ENCODE results near the gene ZMIZ1.

The ZMIZ1 gene

DNA sequence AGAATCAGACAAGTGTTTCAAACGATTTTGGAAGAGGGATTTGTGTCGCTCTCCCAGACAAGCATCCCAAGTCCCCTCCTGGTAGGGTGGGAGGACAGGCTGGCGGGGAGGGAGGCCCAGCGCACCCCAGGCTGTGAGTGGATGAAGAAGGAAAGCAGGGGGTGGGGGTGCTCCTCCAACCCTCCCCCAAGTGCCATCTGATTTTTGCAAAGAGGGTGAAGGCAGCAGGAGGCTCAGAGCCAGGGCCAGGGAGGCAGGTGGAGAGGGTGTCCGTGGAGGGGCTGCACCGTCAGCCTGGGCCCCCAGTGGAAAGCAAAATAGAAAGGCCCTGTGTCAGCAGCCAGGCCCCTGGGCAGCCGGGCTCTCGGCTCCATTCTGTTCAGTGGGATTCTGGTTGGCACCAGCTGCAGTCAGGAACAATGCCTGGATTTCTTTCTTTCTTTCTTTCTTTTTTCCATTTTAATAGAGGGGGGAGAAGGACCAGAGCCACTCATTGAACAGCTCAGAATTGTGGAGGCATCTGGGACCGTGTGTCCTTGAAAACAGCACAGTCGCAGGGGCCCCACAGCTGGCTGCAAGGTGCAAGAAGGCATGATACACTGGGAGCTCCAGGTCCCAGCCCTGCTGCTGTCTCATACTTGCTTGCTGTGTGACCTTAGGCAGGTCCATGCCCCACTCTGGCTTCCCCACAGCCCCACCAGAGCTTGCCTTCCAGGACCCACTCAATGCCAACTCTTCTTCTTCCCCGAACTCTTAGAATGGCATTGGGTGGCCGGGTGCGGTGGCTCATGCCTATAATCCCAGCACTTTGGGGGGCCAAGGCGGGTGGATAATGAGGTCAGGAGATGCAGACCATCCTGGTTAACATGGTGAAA, 7.1 kb upstream of the ZMIZ1 start:
- H3K4me3 ChIP-seq (ENCODE audit: low read length): no peak overlapping the region
- no peak for DNase-seq (ENCODE audit: low read depth, low spot score)

DNA sequence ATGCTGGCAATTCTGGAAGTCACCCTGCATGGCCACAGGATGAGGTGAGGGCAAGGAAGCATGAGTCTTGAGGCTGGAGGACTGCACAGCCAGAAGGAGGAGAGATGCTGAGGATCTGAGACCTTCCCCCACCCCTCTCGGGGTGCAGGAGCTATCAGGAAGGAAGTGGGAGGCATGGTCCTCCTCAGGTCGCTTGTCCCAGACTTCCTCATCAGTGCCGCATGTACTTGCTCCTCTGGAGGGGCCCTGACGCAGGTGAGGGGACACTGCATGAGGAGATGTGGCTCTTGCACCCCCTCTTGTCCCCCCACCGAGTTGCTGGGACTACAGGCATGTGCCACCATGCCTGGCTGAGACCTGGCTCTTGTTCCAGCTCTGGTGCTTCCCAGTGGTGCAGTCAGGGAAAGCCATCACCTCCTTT, 5.7 kb upstream of the ZMIZ1 start:
- DNase-seq (ENCODE audit: low read depth, low spot score): no peak
- no peak overlapping the region for H3K4me3 ChIP-seq (ENCODE audit: low read length)

DNA sequence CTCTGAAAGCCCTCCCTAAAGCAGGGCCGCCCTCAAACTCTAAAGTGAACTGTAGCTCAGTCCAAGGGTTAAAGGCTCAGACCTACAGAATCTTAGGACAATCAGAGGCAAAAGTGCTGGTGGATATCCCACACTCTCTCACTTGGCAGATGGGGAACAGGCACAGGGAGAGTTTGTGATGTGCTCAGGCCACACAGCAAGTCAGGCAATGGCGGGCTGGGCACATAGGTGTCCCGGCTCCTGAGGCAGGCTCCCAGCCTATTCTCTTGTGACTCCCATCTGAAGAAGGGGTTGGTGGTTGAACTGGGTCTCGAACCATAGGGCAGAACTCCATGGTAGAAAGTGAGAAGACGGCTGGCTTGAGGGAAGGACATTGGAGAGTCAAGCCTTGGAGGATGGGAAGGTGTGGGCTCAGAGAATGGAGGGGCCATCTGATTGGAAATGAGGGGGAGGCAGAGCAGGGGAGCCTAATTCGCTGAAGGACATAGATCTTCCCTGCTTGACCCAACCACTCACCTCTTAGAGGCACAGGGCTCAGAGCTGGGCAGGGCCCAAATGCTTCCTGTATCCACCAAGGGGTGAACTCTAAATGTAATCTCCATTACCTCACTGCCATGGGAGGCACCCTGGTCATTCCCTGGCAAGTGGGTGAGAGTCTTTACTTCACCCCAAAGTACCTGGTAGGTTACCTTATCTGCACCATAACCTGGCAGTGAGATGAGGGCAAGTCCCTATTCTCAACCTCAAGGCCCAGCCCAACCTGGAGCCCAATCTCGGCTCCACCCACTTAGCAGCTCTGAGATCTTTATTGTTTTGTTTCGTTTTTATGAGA, 4.9 kb upstream of the ZMIZ1 start:
- DNase-seq (ENCODE audit: low read depth, low spot score): no peak
- H3K4me3 ChIP-seq (ENCODE audit: low read length): no peak overlapping the region

DNA sequence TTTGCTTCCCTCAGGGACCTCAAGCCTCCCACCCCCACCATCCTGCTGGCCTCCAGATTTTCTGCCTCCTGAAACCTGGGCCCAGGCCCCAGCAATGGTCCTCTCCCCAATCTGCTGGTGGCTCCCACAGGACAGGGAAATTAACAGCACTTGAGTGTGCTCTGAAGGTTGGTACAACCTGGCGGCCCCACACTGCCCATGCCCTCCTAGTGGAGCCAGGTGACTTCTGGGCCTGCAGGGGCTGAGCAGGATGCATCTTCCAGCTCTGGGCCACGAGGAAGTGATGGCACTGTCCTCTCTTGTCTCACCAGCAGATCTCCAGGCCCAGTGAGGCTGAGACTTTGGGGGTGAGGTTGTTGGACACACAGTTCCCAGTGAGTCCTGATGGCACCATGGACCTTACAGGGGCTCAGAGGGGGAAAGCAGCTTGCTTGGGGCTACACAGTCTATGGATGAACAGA, 3.6 kb upstream of the ZMIZ1 start:
- H3K4me3 ChIP-seq (ENCODE audit: low read length): no peak overlapping the region
- DNase-seq (ENCODE audit: low read depth, low spot score): no peak

DNA sequence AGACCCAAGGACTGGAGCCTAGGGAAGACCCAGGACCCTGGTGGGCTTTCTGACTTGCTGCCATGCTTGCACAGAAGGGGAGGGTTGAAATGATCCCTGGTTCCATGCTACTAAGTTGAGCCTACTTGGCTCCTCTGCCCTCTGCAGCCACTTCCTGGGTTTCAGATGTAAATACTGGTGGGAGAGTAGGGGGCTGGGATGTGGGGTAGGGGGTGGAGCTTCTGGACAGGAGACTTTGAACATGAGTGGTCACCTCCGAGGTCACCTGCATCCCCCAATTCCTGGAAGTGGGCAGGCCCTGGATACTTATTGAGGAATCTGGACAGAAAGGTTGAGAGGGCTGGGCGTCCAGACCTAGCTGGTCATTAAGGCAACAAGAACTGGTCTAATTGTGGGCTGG, 2.9 kb upstream of the ZMIZ1 start:
- no peak overlapping the region for H3K4me3 ChIP-seq (ENCODE audit: low read length)
- DNase-seq (ENCODE audit: low read depth, low spot score): no peak

DNA sequence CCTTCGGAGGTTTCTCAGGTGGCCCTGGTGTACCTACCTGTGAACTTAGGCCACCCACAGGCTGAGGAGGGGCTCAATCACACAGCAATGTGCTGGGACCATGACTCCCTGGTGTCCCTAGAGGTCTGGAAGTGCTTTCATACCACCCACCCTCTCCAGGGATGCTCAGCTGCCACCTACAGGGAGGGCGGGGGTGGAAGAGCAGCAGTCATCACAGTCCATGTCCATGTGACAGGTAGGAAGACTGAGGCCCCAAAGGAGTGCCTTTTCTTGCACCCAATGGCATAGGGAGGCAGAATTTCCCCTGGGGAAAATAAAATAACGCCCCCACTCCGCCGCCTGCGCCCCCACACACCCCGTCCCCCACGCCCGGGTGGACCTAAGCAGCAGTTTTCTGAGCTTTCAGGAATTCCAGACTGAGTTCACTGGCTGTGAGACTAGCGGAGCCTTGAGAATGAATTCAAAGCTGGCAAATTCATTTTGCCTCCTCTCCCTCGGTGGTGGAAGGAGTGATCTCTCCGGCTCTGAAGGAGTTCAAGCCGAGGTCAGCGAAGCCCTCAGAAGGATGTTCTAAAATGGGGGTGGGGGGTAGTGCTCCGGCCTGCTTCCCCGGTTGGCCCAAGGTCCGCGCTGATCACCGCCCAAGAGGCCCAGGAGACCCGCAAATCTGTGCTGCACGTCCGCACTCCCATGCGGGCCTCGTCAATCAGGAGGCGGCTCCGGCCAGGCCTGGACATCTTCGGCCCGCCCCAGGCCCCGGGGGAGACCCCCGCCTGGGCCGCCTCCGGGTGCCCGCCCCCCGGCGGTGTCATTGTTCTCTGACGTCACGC, 2.1 kb upstream of the ZMIZ1 start:
- H3K4me3 ChIP-seq (ENCODE audit: low read length): peak overlapping the region; percentile 20
- DNase-seq (ENCODE audit: low read depth, low spot score): no peak

DNA sequence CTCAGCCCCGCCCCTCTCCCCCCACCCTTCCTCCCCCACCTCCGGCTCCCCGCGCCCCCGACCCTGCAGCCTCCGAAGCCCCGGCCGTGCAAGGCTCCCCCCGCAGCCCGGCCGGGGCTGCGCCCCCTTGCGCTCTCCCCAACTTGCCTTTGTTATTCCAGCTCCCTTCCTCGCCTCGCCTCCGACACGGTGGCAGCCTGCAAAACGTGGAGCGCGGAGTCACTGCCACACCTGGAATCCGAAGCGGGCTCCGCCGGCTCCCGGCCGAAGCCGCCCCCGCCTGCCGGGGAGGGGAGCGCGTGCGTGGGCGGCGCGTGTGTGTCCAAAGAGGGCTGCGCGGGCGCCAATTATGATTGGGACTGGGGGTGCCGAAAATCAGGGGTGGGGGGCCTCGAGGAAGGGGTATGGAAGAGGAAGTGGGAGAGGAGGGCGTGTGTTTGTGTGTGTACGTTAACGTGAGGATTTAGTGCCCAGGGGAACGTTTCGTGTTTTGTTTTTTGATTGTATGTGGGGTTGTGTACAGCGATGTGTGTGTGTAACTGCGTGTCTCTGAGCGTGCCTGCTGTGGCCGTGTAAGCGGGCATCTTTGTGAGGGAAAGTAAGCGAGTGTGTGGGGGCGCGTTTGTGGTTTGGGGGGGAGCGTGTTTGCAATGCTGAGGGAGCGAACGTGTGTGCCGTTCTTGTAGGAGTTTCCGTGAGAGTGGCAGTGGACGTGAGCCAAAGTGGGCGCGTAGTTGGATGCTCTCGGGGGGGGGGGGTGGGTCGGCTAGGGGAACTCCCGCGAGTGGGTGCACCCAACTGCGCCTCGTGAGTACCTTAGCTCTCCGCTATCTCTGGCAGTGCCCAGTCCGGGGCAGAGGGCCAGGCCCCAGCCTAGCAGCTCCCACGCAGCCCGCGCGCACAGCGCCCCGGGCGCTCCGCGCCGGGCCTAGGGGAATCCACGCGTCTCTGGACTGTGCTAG, 1.2 kb upstream of the ZMIZ1 start:
- peak overlapping the region; percentile 73 for H3K4me3 ChIP-seq (ENCODE audit: low read length)
- peak; percentile 81 for DNase-seq (ENCODE audit: low read depth, low spot score)

DNA sequence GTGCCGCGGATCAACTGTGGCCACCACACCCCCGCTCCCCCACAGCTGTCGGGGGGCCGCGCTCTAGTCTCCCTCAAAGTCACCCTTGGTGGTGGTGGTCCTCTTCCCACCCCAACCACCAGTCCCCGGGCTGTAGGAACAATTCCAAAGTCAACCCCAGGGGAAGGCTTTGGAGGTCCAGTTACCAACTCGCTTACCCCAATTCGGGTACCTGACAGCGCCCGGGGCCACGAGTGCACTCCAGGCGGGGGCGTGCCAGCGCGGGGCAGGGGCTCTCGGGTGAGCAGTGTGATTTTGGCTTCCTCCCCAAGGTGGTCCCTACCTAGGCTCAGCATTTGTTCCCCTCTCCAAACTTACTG, 584 bp upstream of the ZMIZ1 start:
- peak overlapping the region; percentile 73 for H3K4me3 ChIP-seq (ENCODE audit: low read length)
- DNase-seq (ENCODE audit: low read depth, low spot score): no peak

DNA sequence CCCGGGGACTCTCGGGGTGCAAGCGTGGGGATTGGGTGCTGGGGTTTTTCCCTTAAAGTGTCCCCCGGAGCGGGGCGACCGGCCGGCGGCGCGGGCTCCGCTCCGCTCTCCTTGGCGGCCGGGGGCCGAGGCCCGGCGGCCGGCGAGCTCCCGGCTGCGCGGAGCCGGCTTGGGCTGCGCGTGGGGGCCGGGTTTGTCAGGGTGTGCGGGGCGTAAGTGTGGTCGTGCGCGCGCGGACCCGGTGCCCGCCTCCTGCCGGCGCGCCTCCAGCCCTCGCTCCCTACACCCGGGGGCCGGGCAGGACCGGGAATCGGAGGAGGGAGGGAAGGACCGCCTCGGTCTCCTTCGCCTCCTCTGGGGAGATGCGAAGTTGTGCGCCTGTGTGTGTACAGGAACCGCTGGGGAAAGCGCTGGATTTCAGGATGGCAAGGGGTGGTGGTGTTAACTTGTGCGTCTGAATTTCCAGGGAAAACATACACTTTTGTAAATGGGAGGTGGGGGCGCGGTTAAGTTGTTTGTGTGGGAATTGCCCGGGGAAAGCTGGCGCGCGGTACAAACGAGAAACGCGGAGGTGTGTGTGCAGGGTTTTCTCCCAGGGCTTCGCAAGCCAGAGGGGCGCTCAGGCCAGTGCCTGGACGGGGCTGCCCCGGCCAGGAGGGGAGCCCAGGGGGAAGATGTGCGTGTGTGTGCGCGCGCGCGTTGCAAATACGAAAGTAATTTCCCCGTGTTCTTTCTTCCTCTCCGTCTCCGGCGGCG, 737 bp downstream of the ZMIZ1 start:
- DNase-seq (ENCODE audit: low read depth, low spot score): no peak
- H3K4me3 ChIP-seq (ENCODE audit: low read length): peak overlapping the region; percentile 73

DNA sequence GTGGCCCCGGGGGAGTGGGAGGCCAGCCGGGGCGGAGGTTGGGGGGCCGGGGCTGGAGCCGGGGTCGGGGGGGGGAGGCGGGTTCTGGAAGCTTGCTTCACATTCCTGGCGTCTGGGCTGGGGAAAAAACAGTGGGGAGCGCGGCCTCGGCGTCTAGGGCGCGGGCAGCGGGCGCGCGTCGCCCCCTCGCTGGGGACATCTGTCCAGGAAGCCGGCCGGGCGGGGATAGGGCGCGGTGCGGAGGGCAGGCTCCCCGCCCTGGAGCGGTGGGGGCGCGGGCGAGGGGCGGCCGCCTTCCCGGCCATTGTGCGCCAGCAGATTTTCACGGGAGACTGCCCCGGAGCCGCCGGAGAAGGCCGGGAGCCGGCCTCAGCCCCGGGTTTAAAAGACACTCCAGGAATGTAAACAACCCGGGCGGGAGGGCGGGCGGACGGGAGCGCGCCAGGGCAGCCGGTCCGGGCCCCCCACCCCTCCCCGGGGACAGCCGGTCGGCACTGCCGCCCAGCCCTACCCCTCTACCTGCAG, 1.4 kb downstream of the ZMIZ1 start:
- peak overlapping the region; percentile 73 for H3K4me3 ChIP-seq (ENCODE audit: low read length)
- DNase-seq (ENCODE audit: low read depth, low spot score): no peak

DNA sequence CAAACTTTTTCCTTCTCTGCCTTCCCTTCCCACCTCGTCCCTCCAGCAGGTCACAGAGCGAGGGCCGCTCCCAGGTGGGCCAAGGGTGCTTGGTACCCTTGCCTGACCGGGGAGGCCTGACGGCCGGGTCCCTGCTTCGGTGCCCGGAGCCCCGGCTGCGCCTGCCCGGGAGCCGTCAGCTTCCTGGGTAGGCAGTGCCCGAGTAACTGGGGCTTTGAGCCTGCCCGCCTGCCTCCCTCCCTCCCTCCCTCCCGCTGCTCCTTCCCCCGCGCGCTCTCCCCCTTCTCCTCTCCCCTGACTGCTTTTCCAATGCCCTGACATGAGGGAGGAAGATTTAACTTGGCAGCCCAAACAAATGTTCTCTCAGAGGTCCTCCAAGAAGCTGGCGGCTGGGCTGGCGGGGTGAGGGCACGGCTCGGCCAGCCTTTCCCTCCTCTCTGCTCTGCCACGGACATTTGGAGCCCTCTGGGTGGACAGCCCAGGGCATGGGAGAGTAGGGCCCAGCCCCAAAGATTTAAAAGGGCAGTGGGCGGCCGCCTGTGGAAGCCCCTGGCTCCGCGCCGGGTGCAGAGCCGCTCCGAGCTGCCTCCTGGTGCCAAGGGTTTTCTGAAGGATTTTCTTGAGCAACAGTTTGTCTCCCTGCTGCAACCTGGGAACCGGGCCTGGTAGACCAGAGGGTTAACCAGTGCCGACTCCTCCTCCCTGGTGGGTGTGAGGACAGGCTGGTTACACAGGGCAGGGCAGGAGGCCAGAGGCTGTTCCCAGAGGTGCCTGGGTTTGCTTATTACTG, 2.0 kb downstream of the ZMIZ1 start:
- H3K4me3 ChIP-seq (ENCODE audit: low read length): peak overlapping the region; percentile 33
- no peak for DNase-seq (ENCODE audit: low read depth, low spot score)

DNA sequence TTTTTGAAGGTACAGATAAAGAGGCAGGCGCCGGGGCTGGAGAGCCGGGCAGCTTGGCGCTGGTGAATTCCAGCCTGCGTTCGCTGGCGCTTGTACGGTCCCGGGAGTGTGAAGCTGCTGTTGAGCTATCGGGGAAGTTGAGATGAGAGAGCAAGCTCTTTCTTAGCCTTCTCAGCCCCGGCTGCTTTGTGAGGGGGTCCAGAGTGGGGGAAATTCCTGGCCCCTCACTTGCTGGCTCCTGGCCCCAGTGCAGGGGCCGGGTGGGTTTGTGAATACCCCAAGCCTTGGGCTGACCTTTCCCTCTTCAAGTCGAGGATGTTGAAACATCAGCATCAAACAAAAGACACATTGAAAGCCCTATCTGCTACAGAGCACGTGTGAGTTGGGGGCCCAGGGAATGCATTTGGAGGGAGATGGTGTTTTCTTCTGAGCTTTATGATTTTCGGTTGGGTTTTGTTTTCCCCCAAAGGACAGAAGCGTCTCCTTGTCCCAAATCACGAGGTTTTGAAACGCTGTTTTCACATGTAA, 2.7 kb downstream of the ZMIZ1 start:
- H3K4me3 ChIP-seq (ENCODE audit: low read length): no peak overlapping the region
- DNase-seq (ENCODE audit: low read depth, low spot score): no peak

DNA sequence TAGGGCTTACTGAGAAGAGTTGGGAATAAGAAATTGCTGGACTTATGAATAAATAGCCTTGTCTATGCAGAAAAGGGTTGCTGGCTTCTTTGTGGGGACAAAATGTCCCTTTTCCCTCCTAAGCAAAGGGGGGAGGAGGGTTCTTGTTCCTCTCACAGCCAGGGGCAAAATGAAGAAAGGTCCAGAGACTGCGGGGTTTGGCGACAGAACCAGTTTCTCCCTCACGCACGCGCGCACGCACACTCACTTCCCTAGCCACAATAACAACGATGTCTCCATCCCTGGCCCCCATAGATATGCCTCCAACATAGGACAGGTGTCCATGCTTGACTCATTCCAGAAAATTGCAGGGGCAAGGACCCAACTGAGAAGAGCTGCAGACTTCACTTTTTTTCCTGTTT, 3.3 kb downstream of the ZMIZ1 start:
- DNase-seq (ENCODE audit: low read depth, low spot score): no peak
- no peak overlapping the region for H3K4me3 ChIP-seq (ENCODE audit: low read length)

DNA sequence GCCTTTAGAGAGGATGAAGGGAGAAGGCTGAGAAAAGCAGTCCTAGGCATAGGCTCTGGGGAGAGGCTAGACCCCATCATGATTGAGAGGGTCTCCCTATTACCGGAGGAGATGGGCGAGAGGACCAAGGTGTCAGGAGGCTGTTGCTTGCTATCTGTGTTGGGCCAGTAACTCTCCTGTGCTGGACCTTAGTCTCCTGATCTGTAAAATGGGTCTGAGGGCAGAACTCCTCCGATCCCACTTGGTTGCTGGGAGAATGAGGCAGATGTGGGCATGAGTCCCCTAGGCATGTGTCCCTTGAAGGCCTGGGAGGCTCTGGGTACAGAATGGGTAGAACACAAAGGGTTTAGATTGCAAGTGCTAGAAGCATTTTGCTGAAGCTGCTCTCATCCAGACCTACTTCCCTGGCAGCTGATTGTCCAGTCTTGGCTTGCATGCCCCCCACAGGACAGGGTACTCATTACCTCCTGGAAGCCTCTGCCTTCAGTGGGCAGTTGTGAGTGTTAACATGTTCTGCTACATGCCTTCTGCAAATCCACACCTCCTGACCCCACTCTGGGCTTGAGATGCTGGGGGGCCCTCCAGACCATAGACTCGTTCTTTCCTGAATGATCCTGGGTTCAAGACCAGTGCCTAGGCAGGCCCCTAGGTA, 4.4 kb downstream of the ZMIZ1 start:
- DNase-seq (ENCODE audit: low read depth, low spot score): no peak
- no peak overlapping the region for H3K4me3 ChIP-seq (ENCODE audit: low read length)

DNA sequence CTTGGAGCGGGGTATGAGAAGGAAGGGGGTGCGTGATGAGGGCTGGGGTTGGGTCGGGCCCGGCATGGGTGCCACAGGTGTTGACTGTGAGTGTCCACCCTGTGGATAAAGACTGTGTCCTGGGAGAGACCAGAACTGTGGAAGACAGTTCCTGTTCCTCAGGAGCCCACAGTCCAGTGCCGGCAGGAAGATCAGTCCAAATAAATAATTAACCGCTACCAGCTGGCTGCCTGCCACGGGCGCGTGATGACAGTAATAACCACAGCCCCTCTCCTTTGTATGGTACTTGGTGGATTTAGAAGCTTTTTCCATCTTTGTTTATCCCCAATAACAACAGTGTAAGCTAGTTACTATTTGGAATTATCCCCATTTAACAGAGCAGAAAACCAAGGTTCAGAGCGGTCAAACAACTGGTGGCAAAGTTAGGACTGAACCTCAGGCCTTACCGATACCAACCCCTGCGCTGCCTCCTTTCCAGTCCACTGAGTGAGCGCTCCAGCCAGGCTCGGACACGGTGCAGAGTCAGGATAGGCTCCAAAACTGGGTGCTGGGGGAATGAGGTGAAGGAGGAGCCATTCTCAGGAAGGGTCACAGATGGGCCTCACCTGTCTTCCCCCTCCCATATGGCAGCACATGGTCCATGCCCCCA, 5.1 kb downstream of the ZMIZ1 start:
- no peak for DNase-seq (ENCODE audit: low read depth, low spot score)
- no peak overlapping the region for H3K4me3 ChIP-seq (ENCODE audit: low read length)

DNA sequence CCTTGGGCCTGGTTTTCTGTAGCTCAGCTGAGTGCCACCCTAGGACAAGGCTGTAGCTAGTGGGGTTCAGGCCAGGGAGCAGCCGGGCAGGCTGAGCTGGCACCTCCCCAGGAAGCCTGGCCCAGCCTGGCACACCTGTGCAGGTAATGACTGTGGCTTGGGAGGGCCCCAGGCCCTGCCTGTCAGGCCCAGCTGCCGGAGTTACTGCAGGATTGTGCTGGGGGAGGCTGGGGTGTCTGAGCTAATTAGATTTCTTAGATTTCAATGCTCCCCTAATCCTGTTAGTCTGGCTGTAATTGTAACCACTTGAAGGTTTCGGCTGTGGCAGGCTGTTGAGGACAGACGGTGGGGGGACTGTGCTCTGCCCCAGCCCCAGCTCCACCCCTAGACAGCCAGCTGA, 6.0 kb downstream of the ZMIZ1 start:
- no peak overlapping the region for H3K4me3 ChIP-seq (ENCODE audit: low read length)
- no peak for DNase-seq (ENCODE audit: low read depth, low spot score)

Measured in Jurkat, Clone E6-1 (cell line).